SW480 (cell line): ENCODE results near the gene USP40.

Experiments used
- DNase-seq: peaks from one replicate; pipeline ENCODE4 v3.0.0-alpha.2; 2016; ENCODE audit warnings: low spot score

Gene USP40

GRCh38 chr2:233458031-233458610 lies 108.5 kb downstream of the USP40 start:
- no peak for DNase-seq

- no peak for DNase-seq
Measured at GRCh38 chr2:233457356-233457755, 109.2 kb downstream of the USP40 start.

- no peak for DNase-seq
Measured at GRCh38 chr2:233456934-233457333, 109.6 kb downstream of the USP40 start.

DNA sequence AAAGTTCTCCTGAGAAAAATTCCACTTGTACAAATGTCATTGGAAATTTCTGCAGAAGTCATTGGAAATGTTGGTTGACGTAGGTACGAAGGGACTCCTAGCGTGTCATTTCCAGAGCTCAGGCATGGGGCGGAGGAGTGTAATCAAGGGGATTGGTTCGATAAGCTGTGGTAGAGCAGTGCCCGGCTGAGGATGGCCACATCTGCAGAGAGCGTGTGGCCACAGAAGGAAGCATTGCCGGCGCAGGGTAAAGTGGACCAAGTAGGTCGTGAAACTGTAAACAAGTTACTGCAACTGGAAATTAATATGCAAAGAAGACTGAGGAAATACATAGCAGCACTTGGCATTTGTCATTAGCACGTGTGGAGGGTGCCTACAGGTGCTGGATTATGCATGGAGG lies 110.5 kb downstream of the USP40 start:
- DNase-seq = no peak

DNA sequence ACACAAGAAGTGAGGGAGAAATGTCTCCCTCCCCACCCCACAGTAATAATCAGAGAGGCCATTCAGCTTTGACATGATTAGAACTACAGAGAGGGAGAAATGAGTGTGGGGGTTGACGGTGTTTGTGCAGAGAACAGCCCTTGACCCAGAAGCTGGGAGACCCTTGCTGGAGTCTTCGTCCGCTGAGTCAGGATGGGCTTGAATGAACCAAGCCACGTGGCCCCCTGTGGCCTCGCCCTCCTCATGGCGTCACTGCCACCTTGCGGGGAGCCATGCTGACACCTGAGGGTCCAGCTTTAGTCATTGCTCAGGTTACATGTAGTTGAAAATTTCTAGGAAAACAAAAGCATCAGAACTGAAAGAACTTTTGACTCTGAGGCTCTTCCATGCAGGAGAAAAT lies 111.1 kb downstream of the USP40 start:
- no peak for DNase-seq

DNA sequence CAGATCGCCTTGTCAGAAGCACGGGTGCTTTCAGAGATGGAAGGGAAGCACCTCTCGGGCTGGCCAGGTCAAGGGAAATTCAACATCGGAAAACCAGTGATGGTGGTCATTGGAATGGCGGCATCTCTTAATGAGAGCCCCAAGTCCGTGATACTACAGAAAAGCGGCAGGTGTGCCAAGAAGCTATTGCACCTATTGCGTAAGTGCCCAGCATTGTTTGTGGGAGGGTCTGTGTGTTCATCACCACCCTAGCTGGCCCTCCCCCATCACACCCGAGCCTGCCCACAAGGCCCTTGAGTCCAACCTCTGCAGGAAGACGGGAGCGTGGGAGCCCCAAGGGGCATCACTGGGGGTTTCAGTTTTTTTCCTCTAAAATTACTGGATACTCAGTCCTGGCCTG lies 111.6 kb downstream of the USP40 start:
- no peak for DNase-seq

DNA sequence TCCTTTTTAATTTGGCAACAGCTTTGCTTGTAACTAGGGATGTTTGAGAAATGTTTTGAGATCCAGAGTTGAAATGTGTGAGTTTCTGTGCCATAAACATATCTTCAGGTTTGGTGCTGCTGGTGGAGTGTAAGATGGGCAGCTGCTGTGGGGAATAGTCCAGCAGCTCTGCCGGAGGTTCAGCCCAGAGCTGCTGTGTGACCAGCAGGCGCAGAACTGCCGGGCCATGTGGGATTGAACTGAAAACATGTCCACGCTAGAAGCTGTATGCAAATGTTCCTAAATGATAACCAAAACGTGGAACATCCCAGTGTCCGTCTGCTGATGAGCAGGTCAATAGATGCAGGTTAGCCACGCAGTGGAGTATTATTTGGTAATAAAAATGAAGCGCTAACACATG lies 112.7 kb downstream of the USP40 start:
- DNase-seq = no peak

GRCh38 chr2:233453111-233453915 lies 113.3 kb downstream of the USP40 start:
- DNase-seq = no peak

DNA sequence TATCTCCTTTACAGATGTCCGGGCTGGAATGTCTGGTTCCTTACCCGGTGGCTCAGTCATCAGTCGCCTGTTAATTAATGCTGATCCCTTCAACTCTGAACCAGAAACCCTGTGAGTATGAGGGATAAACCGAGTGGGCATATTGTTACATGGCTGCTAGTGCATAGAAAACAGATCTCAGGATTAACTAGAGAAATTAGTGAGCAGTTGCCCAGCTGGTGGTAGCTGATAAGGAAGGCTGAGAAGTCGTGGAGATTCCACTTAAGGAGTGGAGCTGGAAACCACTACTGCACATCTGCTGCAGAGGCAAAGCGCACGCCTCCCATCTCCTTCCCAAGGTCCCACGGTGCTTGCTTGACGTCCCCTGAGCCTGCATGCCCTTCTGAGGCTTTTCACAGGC lies 114.6 kb downstream of the USP40 start:
- DNase-seq = no peak

GRCh38 chr2:233450864-233451575 lies 115.6 kb downstream of the USP40 start:
- DNase-seq = no peak

GRCh38 chr2:233449921-233450863 lies 116.4 kb downstream of the USP40 start:
- no peak for DNase-seq

DNA sequence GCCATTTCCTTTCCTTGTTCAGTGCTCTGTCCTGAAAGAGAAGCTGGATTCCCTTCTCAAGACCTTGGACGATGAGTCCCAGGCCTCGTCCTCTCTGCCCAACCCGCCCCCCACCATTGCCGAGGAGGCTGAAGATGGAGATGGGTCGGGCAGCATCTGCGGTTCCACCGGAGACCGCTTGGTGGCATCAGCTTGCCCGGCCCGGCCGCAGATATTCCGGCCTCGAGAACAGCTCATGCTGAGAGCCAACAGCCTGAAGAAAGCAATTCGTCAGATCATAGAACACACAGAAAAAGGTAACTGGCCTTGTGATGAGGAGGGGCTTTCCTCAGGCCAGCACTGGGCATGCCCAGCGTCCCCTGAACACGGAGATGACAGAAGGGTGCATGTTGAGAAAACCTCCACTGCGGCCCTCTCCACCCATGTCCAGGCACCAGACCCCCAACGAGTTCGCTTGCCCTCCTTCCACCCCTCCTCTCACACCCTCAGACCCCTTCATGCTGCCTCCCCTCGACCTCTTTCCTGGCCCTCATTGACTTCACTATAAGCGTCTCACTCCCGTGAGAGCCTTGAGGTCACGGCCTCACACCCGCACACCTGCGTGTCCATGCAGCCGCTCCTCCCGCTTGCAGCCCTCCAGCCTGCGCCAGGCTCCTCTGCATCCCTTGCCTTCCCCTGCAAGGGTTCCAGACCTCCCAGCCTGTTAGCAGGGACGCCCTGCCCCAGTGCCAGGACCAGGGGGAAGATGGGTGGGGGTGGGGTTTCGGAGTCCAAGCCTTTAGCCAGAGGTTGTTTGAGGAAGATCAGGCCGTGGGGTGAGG lies 117.3 kb downstream of the USP40 start:
- DNase-seq = no peak

- DNase-seq = no peak
Measured at GRCh38 chr2:233448575-233448974, 118.0 kb downstream of the USP40 start.

- DNase-seq = no peak
Measured at GRCh38 chr2:233448220-233448559, 118.4 kb downstream of the USP40 start.

GRCh38 chr2:233447506-233448219 lies 118.9 kb downstream of the USP40 start:
- no peak for DNase-seq

DNA sequence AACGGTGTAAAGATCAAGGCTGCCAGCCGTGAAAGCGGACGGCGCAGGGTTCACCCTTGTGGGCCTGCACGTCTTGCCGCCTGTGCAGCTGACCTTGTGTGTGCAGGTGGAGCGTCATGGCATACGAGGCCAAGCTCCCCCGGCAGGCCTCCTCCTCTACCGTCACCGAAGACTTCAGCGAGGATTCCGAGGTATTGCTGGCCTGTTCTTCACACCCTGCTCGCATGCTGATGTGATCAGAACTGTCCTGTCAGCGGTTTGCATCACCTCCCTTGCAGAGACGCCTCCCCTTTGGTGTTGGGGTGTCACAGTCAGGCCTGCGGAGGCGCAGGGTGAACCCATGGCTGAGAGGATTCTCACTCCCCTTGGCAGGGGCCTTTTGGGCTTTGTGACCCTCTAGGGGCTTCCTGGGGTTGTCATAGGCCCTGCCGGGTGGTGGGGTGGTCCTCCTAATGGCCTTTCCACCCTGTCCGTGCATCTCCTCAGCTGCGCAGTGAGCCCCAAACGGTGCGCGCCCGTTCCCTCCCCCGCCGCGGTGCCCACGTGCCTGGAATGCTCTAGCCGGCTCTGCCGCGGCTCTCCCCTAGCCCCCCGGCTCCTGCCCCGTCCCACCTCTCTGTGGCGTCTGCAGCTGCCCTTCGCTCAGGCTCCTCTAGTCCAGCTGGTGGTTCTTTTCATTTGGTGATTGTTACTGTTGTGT lies 119.8 kb downstream of the USP40 start:
- DNase-seq = no peak

DNA sequence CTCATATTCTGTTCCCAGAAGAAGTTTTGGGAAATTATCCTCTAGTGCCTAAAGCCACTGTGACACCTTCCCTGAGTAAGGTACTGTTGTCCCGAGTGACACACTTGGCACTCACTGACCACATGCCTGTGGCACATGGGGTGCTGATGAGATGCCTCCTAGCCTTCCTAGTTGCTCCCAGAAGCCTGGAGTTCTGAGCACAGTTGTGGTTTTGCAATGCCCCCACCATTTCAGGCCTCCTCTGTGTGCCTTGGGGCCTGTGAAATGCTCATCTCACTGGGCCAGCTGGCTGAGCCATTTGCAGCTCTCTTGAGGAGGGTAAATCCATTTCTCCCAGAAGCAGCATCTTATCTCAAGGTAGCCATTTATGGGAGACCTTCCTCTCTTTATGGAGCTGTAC lies 120.5 kb downstream of the USP40 start:
- DNase-seq = no peak

DNA sequence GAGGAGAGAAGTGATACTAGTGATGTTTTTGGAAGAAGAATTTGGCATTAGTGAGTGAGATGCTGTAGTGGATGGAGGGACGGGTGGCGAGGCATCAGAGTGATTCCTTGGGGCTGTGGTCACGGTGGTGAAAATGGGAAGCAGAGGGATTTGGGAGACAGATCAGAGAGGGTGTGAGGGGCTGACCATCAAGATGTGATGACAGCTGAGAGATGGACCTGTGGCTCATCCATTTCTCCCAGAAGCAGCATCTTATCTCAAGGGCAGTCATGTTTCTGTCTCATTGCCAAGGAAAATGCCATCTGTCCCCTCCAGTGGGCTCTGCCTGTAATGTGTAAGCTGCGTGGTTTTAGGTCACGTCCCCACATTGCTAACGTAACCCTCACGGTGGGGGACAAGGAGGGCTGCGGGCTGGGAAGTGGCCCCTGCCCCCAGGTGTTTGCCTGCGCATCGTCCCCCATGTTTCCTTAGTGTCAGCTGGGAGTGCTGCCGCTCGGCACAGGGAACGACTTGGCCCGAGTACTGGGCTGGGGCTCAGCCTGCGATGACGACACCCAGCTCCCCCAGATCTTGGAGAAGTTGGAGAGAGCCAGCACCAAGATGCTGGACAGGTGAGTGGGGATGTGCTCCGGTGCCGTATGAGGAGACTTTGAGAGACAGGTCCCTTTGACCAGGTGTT lies 121.3 kb downstream of the USP40 start:
- no peak for DNase-seq

DNA sequence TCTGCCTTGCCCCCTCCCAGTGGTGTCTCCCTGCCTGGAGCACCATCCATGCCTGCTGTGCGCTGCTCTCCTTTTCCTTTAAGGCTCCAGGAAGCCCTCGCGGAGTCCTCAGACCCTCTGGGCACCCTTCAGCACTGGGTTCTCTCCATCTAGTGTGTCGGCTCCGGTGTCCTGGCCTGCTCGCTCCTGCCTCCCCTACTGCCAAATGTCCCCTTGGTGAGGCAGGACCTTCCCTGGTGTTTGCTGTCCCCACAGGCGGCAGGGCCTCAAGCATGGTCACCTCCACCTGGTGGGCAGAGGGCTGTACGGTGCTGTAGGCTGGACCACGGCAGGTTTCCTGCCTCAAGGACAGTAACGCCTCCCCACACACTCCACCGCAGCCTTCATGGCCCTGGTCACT lies 122.1 kb downstream of the USP40 start:
- no peak for DNase-seq
